ENCODE data around the gene RRP36.

The RRP36 gene

GRCh38 chr6:43035495-43036194 is 14.2 kb downstream of the RRP36 start:
- Histone ChIP-seq H3K4ac (ENCODE audit: low read depth, low read length) (no peak overlapping the region), H3K79me2 (ENCODE audit: control insufficient read depth, insufficient read depth, low read length) (no peaks in the 10 kb centered on the region), H3K4me1 (ENCODE audit: control insufficient read depth, low read depth, low read length) (no peaks in the 10 kb centered on the region), H4K5ac (ENCODE audit: low read length) (no peak overlapping the region), H3K56ac (ENCODE audit: low read length) (no peak overlapping the region), H3K79me1 (ENCODE audit: low read length) (no peaks in the 10 kb centered on the region), H3K9ac (ENCODE audit: low read length) (no peak overlapping the region), H2AK5ac (ENCODE audit: low read length) (no peak overlapping the region), H3K27me3 (ENCODE audit: insufficient read depth, low read length, poor library complexity) (no peaks in the 10 kb centered on the region), H3K36me3 (ENCODE audit: control insufficient read depth, insufficient read depth, low read length) (peaks cover 13% of the 10 kb centered on the region), H2BK5ac (ENCODE audit: low read length) (no peak overlapping the region), H2BK120ac (ENCODE audit: low read depth, low read length) (no peak overlapping the region), H3K23ac (ENCODE audit: low read length) (no peak overlapping the region), H2BK15ac (replicated peaks; ENCODE audit: low read depth) (no peak overlapping the region), H3K4me2 (ENCODE audit: low read length) (no peak overlapping the region), H4K8ac (ENCODE audit: low read depth, low read length) (no peak overlapping the region), H3K27ac (ENCODE audit: low read depth, low read length) (no peak overlapping the region), H3K18ac (ENCODE audit: low read length) (no peak overlapping the region), H3K4me3 (ENCODE audit: low read length) (no peak overlapping the region)
- no CpG with 5 or more reads among the region's 4 CpGs for WGBS (ENCODE audit: extremely low coverage, insufficient coverage, low lambda C conversion rate)
- DNase-seq: no peak

GRCh38 chr6:43036712-43037111 is 15.3 kb downstream of the RRP36 start:
- Histone ChIP-seq H3K36me3 (ENCODE audit: control insufficient read depth, insufficient read depth, low read length) (peaks cover 13% of the 10 kb centered on the region), H2AK5ac (ENCODE audit: low read length) (no peak overlapping the region), H2BK120ac (ENCODE audit: low read depth, low read length) (no peak overlapping the region), H4K8ac (ENCODE audit: low read depth, low read length) (no peak overlapping the region), H2BK15ac (replicated peaks; ENCODE audit: low read depth) (no peak overlapping the region), H3K79me1 (ENCODE audit: low read length) (no peaks in the 10 kb centered on the region), H3K18ac (ENCODE audit: low read length) (no peak overlapping the region), H3K4me2 (ENCODE audit: low read length) (no peak overlapping the region), H3K27me3 (ENCODE audit: insufficient read depth, low read length, poor library complexity) (no peaks in the 10 kb centered on the region), H3K56ac (ENCODE audit: low read length) (no peak overlapping the region), H3K4me3 (ENCODE audit: low read length) (no peak overlapping the region), H2BK5ac (ENCODE audit: low read length) (no peak overlapping the region), H3K4me1 (ENCODE audit: control insufficient read depth, low read depth, low read length) (no peaks in the 10 kb centered on the region), H3K23ac (ENCODE audit: low read length) (no peak overlapping the region), H3K9ac (ENCODE audit: low read length) (no peak overlapping the region), H3K4ac (ENCODE audit: low read depth, low read length) (no peak overlapping the region), H3K79me2 (ENCODE audit: control insufficient read depth, insufficient read depth, low read length) (no peaks in the 10 kb centered on the region), H4K5ac (ENCODE audit: low read length) (no peak overlapping the region), H3K27ac (ENCODE audit: low read depth, low read length) (no peak overlapping the region)
- no peak for DNase-seq
- WGBS (ENCODE audit: extremely low coverage, insufficient coverage, low lambda C conversion rate): no CpG with 5 or more reads among the region's 9 CpGs

- WGBS (ENCODE audit: extremely low coverage, insufficient coverage, low lambda C conversion rate): no CpG with 5 or more reads among the region's 5 CpGs
- H4K5ac ChIP-seq (ENCODE audit: low read length): no peak overlapping the region
- no peak overlapping the region for H2BK120ac ChIP-seq (ENCODE audit: low read depth, low read length)
- peaks cover 13% of the 10 kb centered on the region for H3K36me3 ChIP-seq (ENCODE audit: control insufficient read depth, insufficient read depth, low read length)
- no peaks in the 10 kb centered on the region for H3K79me1 ChIP-seq (ENCODE audit: low read length)
- no peak overlapping the region for H4K8ac ChIP-seq (ENCODE audit: low read depth, low read length)
- no peaks in the 10 kb centered on the region for H3K4me1 ChIP-seq (ENCODE audit: control insufficient read depth, low read depth, low read length)
- no peaks in the 10 kb centered on the region for H3K27me3 ChIP-seq (ENCODE audit: insufficient read depth, low read length, poor library complexity)
- H3K27ac ChIP-seq (ENCODE audit: low read depth, low read length): no peak overlapping the region
- H2BK5ac ChIP-seq (ENCODE audit: low read length): no peak overlapping the region
- no peaks in the 10 kb centered on the region for H3K79me2 ChIP-seq (ENCODE audit: control insufficient read depth, insufficient read depth, low read length)
- H3K4ac ChIP-seq (ENCODE audit: low read depth, low read length): no peak overlapping the region
- no peak overlapping the region for H3K9ac ChIP-seq (ENCODE audit: low read length)
- H3K56ac ChIP-seq (ENCODE audit: low read length): no peak overlapping the region
- no peak for DNase-seq
- no peak overlapping the region for H3K4me3 ChIP-seq (ENCODE audit: low read length)
- H3K4me2 ChIP-seq (ENCODE audit: low read length): no peak overlapping the region
- no peak overlapping the region for H3K18ac ChIP-seq (ENCODE audit: low read length)
- no peak overlapping the region for H2AK5ac ChIP-seq (ENCODE audit: low read length)
- H3K23ac ChIP-seq (ENCODE audit: low read length): no peak overlapping the region
- H2BK15ac ChIP-seq (replicated peaks; ENCODE audit: low read depth): no peak overlapping the region
Measured at GRCh38 chr6:43037197-43037596, 15.8 kb downstream of the RRP36 start.

- DNase-seq: no peak
- H3K4me2 ChIP-seq (ENCODE audit: low read length): no peak overlapping the region
- no peaks in the 10 kb centered on the region for H3K4me1 ChIP-seq (ENCODE audit: control insufficient read depth, low read depth, low read length)
- H2AK5ac ChIP-seq (ENCODE audit: low read length): no peak overlapping the region
- no peak overlapping the region for H3K9ac ChIP-seq (ENCODE audit: low read length)
- H2BK120ac ChIP-seq (ENCODE audit: low read depth, low read length): no peak overlapping the region
- H3K79me2 ChIP-seq (ENCODE audit: control insufficient read depth, insufficient read depth, low read length): no peaks in the 10 kb centered on the region
- H2BK15ac ChIP-seq (replicated peaks; ENCODE audit: low read depth): no peak overlapping the region
- no peaks in the 10 kb centered on the region for H3K27me3 ChIP-seq (ENCODE audit: insufficient read depth, low read length, poor library complexity)
- no CpG with 5 or more reads among the region's 9 CpGs for WGBS (ENCODE audit: extremely low coverage, insufficient coverage, low lambda C conversion rate)
- no peak overlapping the region for H2BK5ac ChIP-seq (ENCODE audit: low read length)
- H3K56ac ChIP-seq (ENCODE audit: low read length): no peak overlapping the region
- no peak overlapping the region for H3K23ac ChIP-seq (ENCODE audit: low read length)
- H3K18ac ChIP-seq (ENCODE audit: low read length): no peak overlapping the region
- no peak overlapping the region for H3K4ac ChIP-seq (ENCODE audit: low read depth, low read length)
- no peak overlapping the region for H3K27ac ChIP-seq (ENCODE audit: low read depth, low read length)
- H4K5ac ChIP-seq (ENCODE audit: low read length): no peak overlapping the region
- no peak overlapping the region for H3K4me3 ChIP-seq (ENCODE audit: low read length)
- no peaks in the 10 kb centered on the region for H3K79me1 ChIP-seq (ENCODE audit: low read length)
- H3K36me3 ChIP-seq (ENCODE audit: control insufficient read depth, insufficient read depth, low read length): peaks cover 11% of the 10 kb centered on the region
- no peak overlapping the region for H4K8ac ChIP-seq (ENCODE audit: low read depth, low read length)
Measured at GRCh38 chr6:43037706-43038105, 16.3 kb downstream of the RRP36 start.

GRCh38 chr6:43038727-43039126 is 17.3 kb downstream of the RRP36 start:
- no peaks in the 10 kb centered on the region for H3K27me3 ChIP-seq (ENCODE audit: insufficient read depth, low read length, poor library complexity)
- H3K27ac ChIP-seq (ENCODE audit: low read depth, low read length): no peak overlapping the region
- no peak for DNase-seq
- H4K5ac ChIP-seq (ENCODE audit: low read length): no peak overlapping the region
- H3K36me3 ChIP-seq (ENCODE audit: control insufficient read depth, insufficient read depth, low read length): peaks cover 7% of the 10 kb centered on the region
- no peak overlapping the region for H3K56ac ChIP-seq (ENCODE audit: low read length)
- no peaks in the 10 kb centered on the region for H3K4me1 ChIP-seq (ENCODE audit: control insufficient read depth, low read depth, low read length)
- no peak overlapping the region for H2BK5ac ChIP-seq (ENCODE audit: low read length)
- no peak overlapping the region for H3K4me2 ChIP-seq (ENCODE audit: low read length)
- WGBS (ENCODE audit: extremely low coverage, insufficient coverage, low lambda C conversion rate): no CpG with 5 or more reads among the region's 9 CpGs
- H3K18ac ChIP-seq (ENCODE audit: low read length): no peak overlapping the region
- H2BK120ac ChIP-seq (ENCODE audit: low read depth, low read length): no peak overlapping the region
- no peak overlapping the region for H3K9ac ChIP-seq (ENCODE audit: low read length)
- H2BK15ac ChIP-seq (replicated peaks; ENCODE audit: low read depth): no peak overlapping the region
- H2AK5ac ChIP-seq (ENCODE audit: low read length): no peak overlapping the region
- no peaks in the 10 kb centered on the region for H3K79me2 ChIP-seq (ENCODE audit: control insufficient read depth, insufficient read depth, low read length)
- H3K4me3 ChIP-seq (ENCODE audit: low read length): no peak overlapping the region
- H4K8ac ChIP-seq (ENCODE audit: low read depth, low read length): no peak overlapping the region
- no peaks in the 10 kb centered on the region for H3K79me1 ChIP-seq (ENCODE audit: low read length)
- H3K23ac ChIP-seq (ENCODE audit: low read length): no peak overlapping the region
- H3K4ac ChIP-seq (ENCODE audit: low read depth, low read length): no peak overlapping the region
